Caco-2 (cell line): ENCODE data around the gene NFATC1. TPM values are rescaled to one million over a fixed set of nuclear protein-coding genes. Genes with fewer than 3 reads are reported as not detected.

ENCODE experiments used
- BruUV-seq: library from RNA; stranded (reverse); fragments of 400-500 nt; replicated peaks from 2 replicates; lab custom pipeline; 2021; lab: Mats Ljungman, UMichigan
- CTCF ChIA-PET: fragments of 300-600 bp; sonication (Branson Sonifier 250); formaldehyde crosslinking; loops from one replicate; lab custom pipeline; 2022; ENCODE audit warnings: antibody characterized with exemption; lab: Charles Lee
- POLR2A ChIA-PET: fragments of 300-600 bp; sonication (Branson Sonifier 250); formaldehyde crosslinking; loops from one replicate; lab custom pipeline; 2022; ENCODE audit warnings: antibody characterized with exemption; lab: Charles Lee
- DNase-seq, 2 experiments: peaks; one replicate each; pipeline versions ENCODE4 v3.0.0 to v3.0.0-alpha.2; 2020 to 2022
- H3K27me3 ChIP-seq: replicated peaks from 2 replicates; pipeline ENCODE4 v1.6.0; 2011; ENCODE audit warnings: low read length; ENCODE audit not compliant: control insufficient read depth, insufficient read depth
- H3K36me3 ChIP-seq: 2 replicates; pipeline ENCODE4 v1.5.1; 2011; ENCODE audit warnings: low read length; ENCODE audit not compliant: control insufficient read depth, insufficient read depth
- H3K4me1 ChIP-seq: fragments of 250-450 bp; sonication (Bioruptor Pico); 2 replicates; pipeline ENCODE4 v1.5.1; 2020; ENCODE audit warnings: mild to moderate bottlenecking
- H3K4me3 ChIP-seq: 2 replicates; pipeline ENCODE4 v1.5.1; 2011; ENCODE audit warnings: low read depth, mild to moderate bottlenecking, control low read depth, low read length
- H3K9me3 ChIP-seq: fragments of 250-450 bp; sonication (Bioruptor Pico); 2 replicates; pipeline ENCODE4 v1.5.1; 2020; ENCODE audit warnings: mild to moderate bottlenecking, moderate library complexity
- H3K27ac Mint-ChIP-seq: one replicate; pipeline ENCODE4 v1.8.0; 2022; ENCODE audit warnings: mixed read lengths; ENCODE audit not compliant: unreplicated experiment
- H3K27me3 Mint-ChIP-seq: one replicate; pipeline ENCODE4 v1.8.0; 2022; ENCODE audit warnings: mixed read lengths; ENCODE audit not compliant: insufficient read depth, unreplicated experiment
- H3K36me3 Mint-ChIP-seq: one replicate; pipeline ENCODE4 v1.8.0; 2022; ENCODE audit warnings: mild to moderate bottlenecking, mixed read lengths; ENCODE audit not compliant: insufficient read depth, unreplicated experiment
- H3K4me1 Mint-ChIP-seq: one replicate; pipeline ENCODE4 v1.8.0; 2022; ENCODE audit warnings: low read depth, mixed read lengths; ENCODE audit not compliant: unreplicated experiment
- H3K4me3 Mint-ChIP-seq: one replicate; pipeline ENCODE4 v1.8.0; 2022; ENCODE audit warnings: mild to moderate bottlenecking, moderate library complexity, mixed read lengths; ENCODE audit not compliant: unreplicated experiment
- H3K9me3 Mint-ChIP-seq: one replicate; pipeline ENCODE4 v1.8.0; 2022; ENCODE audit warnings: mixed read lengths; ENCODE audit not compliant: unreplicated experiment
- intact Hi-C: fragments of 100-400 bp; cut with micrococcal nuclease; formaldehyde crosslinking; loops from one replicate; pipeline ENCODE4 v1.10.0; 2022; ENCODE audit not compliant: unreplicated experiment
- total RNA-seq: library from RNA; stranded (reverse); gene quantifications from 2 replicates; pipeline ENCODE4 v1.2.3, GENCODE V29; 2022
- TF ChIP-seq, protein P1 (sequence below), 2 experiments: fragments of 200-600 bp in 1 of 2; IDR thresholded peaks; 1 replicate in 1 of 2; 2 replicates in 1 of 2; pipeline versions ENCODE4 v1.5.1 to v1.8.0; 2011 to 2022; ENCODE audit warnings: antibody characterized with exemption in 1 of 2, control low read depth in 1 of 2, inconsistent platforms in 1 of 2, low read depth in 1 of 2, low read length in 1 of 2, mild to moderate bottlenecking in 1 of 2, moderate library complexity in 1 of 2; ENCODE audit not compliant: insufficient read depth in 1 of 2, severe bottlenecking in 1 of 2, unreplicated experiment in 1 of 2

NFATC1 gene
- total RNA-seq, 1 experiment from 2014 or later: 0.66 TPM

- Histone ChIP-seq H3K4me3 (no peak overlapping the region), H3K36me3 (no peaks in the 10 kb centered on the region), H3K4me1 (no peaks in the 10 kb centered on the region), H3K27me3 (no peaks in the 10 kb centered on the region), H3K9me3 (no peaks in the 10 kb centered on the region)
- TF ChIP-seq, protein P1, sequence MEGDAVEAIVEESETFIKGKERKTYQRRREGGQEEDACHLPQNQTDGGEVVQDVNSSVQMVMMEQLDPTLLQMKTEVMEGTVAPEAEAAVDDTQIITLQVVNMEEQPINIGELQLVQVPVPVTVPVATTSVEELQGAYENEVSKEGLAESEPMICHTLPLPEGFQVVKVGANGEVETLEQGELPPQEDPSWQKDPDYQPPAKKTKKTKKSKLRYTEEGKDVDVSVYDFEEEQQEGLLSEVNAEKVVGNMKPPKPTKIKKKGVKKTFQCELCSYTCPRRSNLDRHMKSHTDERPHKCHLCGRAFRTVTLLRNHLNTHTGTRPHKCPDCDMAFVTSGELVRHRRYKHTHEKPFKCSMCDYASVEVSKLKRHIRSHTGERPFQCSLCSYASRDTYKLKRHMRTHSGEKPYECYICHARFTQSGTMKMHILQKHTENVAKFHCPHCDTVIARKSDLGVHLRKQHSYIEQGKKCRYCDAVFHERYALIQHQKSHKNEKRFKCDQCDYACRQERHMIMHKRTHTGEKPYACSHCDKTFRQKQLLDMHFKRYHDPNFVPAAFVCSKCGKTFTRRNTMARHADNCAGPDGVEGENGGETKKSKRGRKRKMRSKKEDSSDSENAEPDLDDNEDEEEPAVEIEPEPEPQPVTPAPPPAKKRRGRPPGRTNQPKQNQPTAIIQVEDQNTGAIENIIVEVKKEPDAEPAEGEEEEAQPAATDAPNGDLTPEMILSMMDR (IDR thresholded peaks at IDR 0.05; ENCODE audit: insufficient read depth in 1 of 2, low read depth in 1 of 2, low read length in 1 of 2, severe bottlenecking in 1 of 2, unreplicated experiment in 1 of 2): no peak
- intact Hi-C loops: no loop called here
- no peak for DNase-seq
- BruUV-seq: no TSS peak
- no peaks in the 10 kb centered on the region for H3K9me3 Mint-ChIP-seq
- ChIA-PET CTCF (interaction anchor here (1.0 kb wide), 1 partner anchor 131 kb away, joined by 3 read pairs; no protein-coding TSS in a partner anchor), POLR2A (no interaction called here)
- H3K27me3 Mint-ChIP-seq: no peaks in the 10 kb centered on the region
- no peaks in the 10 kb centered on the region for H3K36me3 Mint-ChIP-seq
- H3K27ac Mint-ChIP-seq: no peak overlapping the region
- H3K4me1 Mint-ChIP-seq: no peaks in the 10 kb centered on the region
- no peak overlapping the region for H3K4me3 Mint-ChIP-seq
These were observed 120.2 kb downstream of the NFATC1 start for GRCh38 chr18:79515944-79516351.

DNA sequence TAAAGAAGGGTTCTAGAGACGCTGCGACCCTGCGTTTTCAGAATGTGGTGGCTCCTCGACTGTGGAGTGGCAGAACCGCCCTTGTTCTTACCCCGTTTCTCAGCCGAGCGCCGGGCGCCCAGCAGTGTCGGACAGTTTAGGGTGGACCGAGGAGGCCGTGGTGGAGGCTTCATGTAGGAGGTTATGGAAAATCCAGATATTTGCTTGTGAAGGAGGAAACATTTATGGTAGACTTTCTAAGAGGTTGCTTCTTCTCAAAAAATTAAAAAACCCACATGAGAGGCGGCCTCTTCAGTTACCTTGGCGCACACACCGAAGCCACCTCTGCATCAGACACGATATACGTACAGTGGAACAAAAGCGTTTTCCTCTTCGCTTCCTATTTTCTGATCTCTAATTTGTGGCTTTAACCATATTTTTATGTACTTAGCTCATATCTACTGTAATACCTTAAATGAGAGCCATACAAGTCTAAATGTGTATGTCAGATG lies 120.8 kb downstream of the NFATC1 start:
- H3K9me3 ChIP-seq: no peaks in the 10 kb centered on the region
- H3K4me3 ChIP-seq: no peak overlapping the region
- CTCF ChIA-PET: interaction anchor here (1.0 kb wide), 1 partner anchor 132 kb away, joined by 3 read pairs; no protein-coding TSS in a partner anchor
- H3K27ac Mint-ChIP-seq: no peak overlapping the region
- no peak for DNase-seq
- H3K27me3 ChIP-seq: no peaks in the 10 kb centered on the region
- H3K36me3 Mint-ChIP-seq: no peaks in the 10 kb centered on the region
- TF ChIP-seq, protein P1 (IDR thresholded peaks at IDR 0.05; ENCODE audit: insufficient read depth in 1 of 2, low read depth in 1 of 2, low read length in 1 of 2, severe bottlenecking in 1 of 2, unreplicated experiment in 1 of 2): no peak
- no peaks in the 10 kb centered on the region for H3K9me3 Mint-ChIP-seq
- intact Hi-C loops: no loop called here
- no TSS peak for BruUV-seq
- no peaks in the 10 kb centered on the region for H3K4me1 Mint-ChIP-seq
- POLR2A ChIA-PET: no interaction called here
- H3K27me3 Mint-ChIP-seq: no peaks in the 10 kb centered on the region
- H3K4me1 ChIP-seq: no peaks in the 10 kb centered on the region
- no peaks in the 10 kb centered on the region for H3K36me3 ChIP-seq
- no peak overlapping the region for H3K4me3 Mint-ChIP-seq

GRCh38 chr18:79517341-79517740 lies 121.6 kb downstream of the NFATC1 start:
- no peaks in the 10 kb centered on the region for H3K36me3 Mint-ChIP-seq
- ChIA-PET CTCF (no interaction called here), POLR2A (no interaction called here)
- no peak overlapping the region for H3K27ac Mint-ChIP-seq
- no peaks in the 10 kb centered on the region for H3K27me3 Mint-ChIP-seq
- intact Hi-C loops: no loop called here
- no peaks in the 10 kb centered on the region for H3K4me1 Mint-ChIP-seq
- no peaks in the 10 kb centered on the region for H3K36me3 ChIP-seq
- H3K4me3 ChIP-seq: no peak overlapping the region
- no peaks in the 10 kb centered on the region for H3K27me3 ChIP-seq
- H3K9me3 ChIP-seq: no peaks in the 10 kb centered on the region
- H3K4me3 Mint-ChIP-seq: no peak overlapping the region
- BruUV-seq: no TSS peak
- H3K4me1 ChIP-seq: no peaks in the 10 kb centered on the region
- no peaks in the 10 kb centered on the region for H3K9me3 Mint-ChIP-seq
- TF ChIP-seq, protein P1 (IDR thresholded peaks at IDR 0.05; ENCODE audit: insufficient read depth in 1 of 2, low read depth in 1 of 2, low read length in 1 of 2, severe bottlenecking in 1 of 2, unreplicated experiment in 1 of 2): no peak
- DNase-seq: no peak
